Endothelial cell of umbilical vein (primary cell): ENCODE results near the gene SIGLEC9. TPM values are rescaled to one million over a fixed set of nuclear protein-coding genes. Genes with fewer than 3 reads are reported as not detected.

Experiments
- BruUV-seq: library from RNA; stranded (reverse); fragments of 400-500 nt; replicated peaks from 2 replicates; lab custom pipeline; 2021; lab: Mats Ljungman, UMichigan
- CTCF ChIA-PET: fragments of 300-600, 350-600 bp; sonication (Branson Sonifier 250); formaldehyde crosslinking; loops from one replicate; lab custom pipeline; 2021; ENCODE audit warnings: antibody characterized with exemption, inconsistent platforms; lab: Charles Lee
- POLR2A ChIA-PET: fragments of 300-600, 350-600 bp; sonication (Branson Sonifier 250); formaldehyde crosslinking; loops from one replicate; lab custom pipeline; 2021; ENCODE audit warnings: antibody characterized with exemption, inconsistent platforms; lab: Charles Lee
- DNase-seq: peaks from one replicate; pipeline ENCODE4 v3.0.0-alpha.2; 2011; ENCODE audit warnings: low read depth, low spot score
- FAIRE-seq: peaks from 2 replicates; lab custom pipeline; 2011; peaks lifted over from hg19 to GRCh38; lab: Jason Lieb, UNC
- H2AFZ ChIP-seq: 2 replicates; pipeline ENCODE4 v1.6.0; 2012; ENCODE audit warnings: low read depth, low read length, control low read depth, inconsistent platforms
- H3K27ac ChIP-seq: 2 replicates; pipeline ENCODE4 v1.5.1; 2011; ENCODE audit warnings: low read depth, mild to moderate bottlenecking, control low read depth, low read length, moderate library complexity; ENCODE audit not compliant: insufficient read depth
- H3K27me3 ChIP-seq, 2 experiments: 2 replicates each; pipeline versions ENCODE4 v1.6.0 to v1.6.1; 2011; ENCODE audit warnings: low read length in 2 of 2, mixed read lengths in 1 of 2; ENCODE audit not compliant: control insufficient read depth in 2 of 2, insufficient read depth in 2 of 2
- H3K36me3 ChIP-seq, 2 experiments: 2 replicates in 1 of 2; 3 replicates in 1 of 2; pipeline ENCODE4 v1.5.1; 2011; ENCODE audit warnings: low read length in 2 of 2, mild to moderate bottlenecking in 1 of 2, moderate library complexity in 1 of 2; ENCODE audit not compliant: control insufficient read depth in 2 of 2, insufficient read depth in 2 of 2; ENCODE audit errors: extremely low read depth in 1 of 2
- H3K4me1 ChIP-seq: 3 replicates; pipeline ENCODE4 v1.5.1; 2011; ENCODE audit warnings: mild to moderate bottlenecking, low read length; ENCODE audit not compliant: control insufficient read depth, insufficient read depth; ENCODE audit errors: extremely low read depth
- H3K4me2 ChIP-seq: 2 replicates; pipeline ENCODE4 v1.6.1; 2011; ENCODE audit warnings: low read length, control low read depth, mixed read lengths; ENCODE audit not compliant: insufficient read depth
- H3K4me3 ChIP-seq, 3 experiments: fragments of 200-600 bp in 1 of 3; sonication (generic), shearing (Covaris generic) in 1 of 3; replicated peaks in 1 of 3; 2 replicates each; pipeline ENCODE4 v1.5.1; 2011 to 2016; ENCODE audit warnings: control low read depth in 3 of 3, low read length in 3 of 3, mild to moderate bottlenecking in 2 of 3, inconsistent platforms in 1 of 3, low read depth in 1 of 3, moderate library complexity in 1 of 3; ENCODE audit not compliant: insufficient read depth in 1 of 3
- H3K79me2 ChIP-seq: 2 replicates; pipeline ENCODE4 v1.6.0; 2012; ENCODE audit warnings: low read length, inconsistent platforms; ENCODE audit not compliant: control insufficient read depth, insufficient read depth
- H3K9ac ChIP-seq: replicated peaks from 2 replicates; pipeline ENCODE3; 2011; ENCODE audit warnings: low read length, control low read depth; ENCODE audit not compliant: insufficient read depth; ENCODE audit errors: extremely low read depth
- H3K9me1 ChIP-seq: replicated peaks from 3 replicates; pipeline ENCODE4 v1.6.0; 2011; ENCODE audit warnings: mild to moderate bottlenecking, low read length; ENCODE audit not compliant: control insufficient read depth, insufficient read depth; ENCODE audit errors: extremely low read depth
- H3K9me3 ChIP-seq: replicated peaks from 2 replicates; pipeline ENCODE4 v1.5.1; 2012; ENCODE audit warnings: low read length, inconsistent platforms; ENCODE audit not compliant: control insufficient read depth, insufficient read depth
- H4K20me1 ChIP-seq: replicated peaks from 2 replicates; pipeline ENCODE3; 2011; ENCODE audit warnings: mild to moderate bottlenecking, low read length; ENCODE audit not compliant: control insufficient read depth, insufficient read depth; ENCODE audit errors: extremely low read depth
- CTCF ChIP-seq, 2 donors: IDR thresholded peaks; 1 replicate in 1 of 2; 2 replicates in 1 of 2; pipeline ENCODE4 v1.5.1; 2011; ENCODE audit warnings: low read length in 2 of 2, mild to moderate bottlenecking in 2 of 2, moderate library complexity in 2 of 2, control low read depth in 1 of 2, inconsistent platforms in 1 of 2, low read depth in 1 of 2; ENCODE audit not compliant: insufficient read depth in 1 of 2; ENCODE audit errors: extremely low read depth in 1 of 2
- EZH2 ChIP-seq: IDR thresholded peaks from 2 replicates; pipeline ENCODE4 v1.6.1; 2012; ENCODE audit warnings: borderline replicate concordance, low read depth, mild to moderate bottlenecking, moderate library complexity, low read length, inconsistent platforms; ENCODE audit not compliant: severe bottlenecking
- FOS ChIP-seq: IDR thresholded peaks from 2 replicates; pipeline ENCODE4 v1.6.1; 2011; ENCODE audit warnings: mild to moderate bottlenecking, low read length, moderate library complexity, borderline replicate concordance; ENCODE audit not compliant: insufficient read depth
- GATA2 ChIP-seq: IDR thresholded peaks from 2 replicates; pipeline ENCODE4 v1.7.0; 2011; ENCODE audit warnings: low read depth, mild to moderate bottlenecking, moderate library complexity, mixed read lengths, low read length; ENCODE audit not compliant: insufficient read length, insufficient read depth
- POLR2A ChIP-seq: IDR thresholded peaks from 2 replicates; pipeline ENCODE4 v1.6.1; 2012; ENCODE audit warnings: low read depth, mild to moderate bottlenecking, control low read depth, low read length
- POLR2AphosphoS5 ChIP-seq: IDR thresholded peaks from 2 replicates; pipeline ENCODE4 v1.6.1; 2012; ENCODE audit warnings: low read depth, mild to moderate bottlenecking, control low read depth, low read length, moderate library complexity; ENCODE audit not compliant: insufficient read depth
- dilution Hi-C: fragments of 300-500 bp; cut with MboI; formaldehyde crosslinking; loops from one replicate; pipeline ENCODE4 v1.15.0; 2019; ENCODE audit warnings: low sequenced_read_pairs; ENCODE audit not compliant: extremely low pct_ligation_motif_present
- intact Hi-C: fragments of 100-400 bp; cut with micrococcal nuclease; formaldehyde crosslinking; loops from one replicate; pipeline ENCODE4 v1.10.0; 2022
- polyA plus RNA-seq, 4 experiments: library from polyadenylated mRNA; depleted of rRNA in 3 of 4; stranded (reverse) in 3 of 4; unstranded in 1 of 4; fragments of >200 nt; gene quantifications; 2 replicates each; pipeline versions ENCODE4 v1.2.1 to v1.2.3, GENCODE V29; 2011 to 2012; ENCODE audit warnings: missing spikeins in 1 of 4
- total RNA-seq: library from RNA; stranded (reverse); gene quantifications from 2 replicates; pipeline ENCODE4 v1.2.3, GENCODE V29; 2021

The SIGLEC9 gene
- total and polyA plus RNA-seq, 2 donors (not counting 3 experiments of a cell fraction or from before 2014, with no cell fraction given) = not detected

- no peak overlapping the region for H3K4me3 ChIP-seq
- H3K9me3 ChIP-seq = no peaks in the 10 kb centered on the region
- ChIA-PET CTCF (interaction anchor here (0.6 to 0.7 kb wide), 2 partner anchors 20 to 274 kb away, joined by 3 read pairs; no protein-coding TSS in a partner anchor), POLR2A (no interaction called here)
- no peak overlapping the region for H3K4me2 ChIP-seq
- BruUV-seq = no TSS peak
- H3K36me3 ChIP-seq = no peaks in the 10 kb centered on the region
- DNase-seq (peak; percentile 80), FAIRE-seq (peak; percentile 38)
- TF ChIP-seq GATA2 (no peak), FOS (no peak), POLR2A (no peak), POLR2AphosphoS5 (no peak), CTCF (IDR thresholded peaks at IDR 0.05; ENCODE audit: extremely low read depth in 1 of 2, insufficient read depth in 1 of 2, low read depth in 1 of 2, low read length in 2 of 2) (no peak), EZH2 (no peak)
- no peaks in the 10 kb centered on the region for H3K79me2 ChIP-seq
- peak overlapping the region; percentile 76 for H2AFZ ChIP-seq
- H3K9me1 ChIP-seq = no peaks in the 10 kb centered on the region
- intact Hi-C loops (no loop called here), dilution Hi-C loops (no loop called here)
- no peak overlapping the region for H3K9ac ChIP-seq
- peaks cover 0 to 5% of the 10 kb centered on the region in 2 experiments for H3K27me3 ChIP-seq
- H4K20me1 ChIP-seq = no peaks in the 10 kb centered on the region
- H3K4me1 ChIP-seq = peaks cover 8% of the 10 kb centered on the region
- no peak overlapping the region for H3K27ac ChIP-seq
Measured at GRCh38 chr19:51131780-51132680, 7.3 kb downstream of the SIGLEC9 start.
